OCI-LY1 (cell line): ENCODE measurements around the gene CDK11A.
"Not testable (repeated sequence)": the region's sequence is repeated elsewhere in the genome, so short reads cannot be mapped to it uniquely, and the experiment has no call there.

ENCODE experiments used
- CTCF ChIP-seq: fragments of 200-600 bp; sonication (generic), shearing (Covaris generic); IDR thresholded peaks from 2 replicates; pipeline ENCODE4 v1.5.1; 2017; ENCODE audit warnings: mild to moderate bottlenecking, antibody characterized with exemption, low read length, moderate library complexity, mixed read lengths
- EZH2 ChIP-seq: fragments of 200-600 bp; sonication (generic), shearing (Covaris generic); IDR thresholded peaks from 2 replicates; pipeline ENCODE4 v1.8.0; 2017; ENCODE audit warnings: borderline replicate concordance, mixed run types, mild to moderate bottlenecking, antibody characterized with exemption, low read length, moderate library complexity, mixed read lengths

- not testable (repeated sequence) for TF ChIP-seq CTCF, EZH2
These were observed 6.1 kb upstream of the CDK11A start for GRCh38 chr1:1730230-1730629.
